Measurements from ENCODE around the gene ARL15. TPM values are rescaled to one million over a fixed set of nuclear protein-coding genes. Genes with fewer than 3 reads are reported as not detected.

The ARL15 gene
- total RNA-seq, 2 experiments from 2014 or later = 5.7 to 6.3 TPM

DNA sequence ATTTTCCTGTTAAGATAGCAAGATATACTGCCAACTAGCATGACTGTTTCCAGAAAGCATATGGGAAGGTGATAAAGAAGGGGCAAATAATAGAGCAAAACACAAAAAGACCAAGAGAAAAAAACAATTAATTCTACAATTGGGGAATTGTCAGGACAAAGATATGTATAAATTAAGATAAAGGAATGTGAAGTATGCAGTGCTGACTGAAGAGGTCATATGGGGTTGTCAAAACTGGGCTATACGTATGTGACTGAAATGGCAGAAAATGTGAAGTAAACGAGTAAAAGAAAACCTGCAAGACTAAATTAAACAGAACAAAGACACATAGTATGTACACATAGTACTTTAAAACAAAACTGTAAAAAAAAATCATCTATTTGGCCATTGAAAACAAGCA, 222.3 kb downstream of the ARL15 start:
- intact Hi-C loops (cut with micrococcal nuclease) = no loop called here
- no peak for DNase-seq
- Mint-ChIP-seq H3K4me3 (no peak overlapping the region), H3K27ac (no peak overlapping the region), H3K4me1 (ENCODE audit: low read depth) (no peaks in the 10 kb centered on the region), H3K9me3 (no peaks in the 10 kb centered on the region), H3K27me3 (no peaks in the 10 kb centered on the region), H3K36me3 (ENCODE audit: low read depth) (peaks cover 2% of the 10 kb centered on the region)
- ATAC-seq = no peak
- POLR2A ChIA-PET = no interaction called here
- TF ChIP-seq, protein P1, sequence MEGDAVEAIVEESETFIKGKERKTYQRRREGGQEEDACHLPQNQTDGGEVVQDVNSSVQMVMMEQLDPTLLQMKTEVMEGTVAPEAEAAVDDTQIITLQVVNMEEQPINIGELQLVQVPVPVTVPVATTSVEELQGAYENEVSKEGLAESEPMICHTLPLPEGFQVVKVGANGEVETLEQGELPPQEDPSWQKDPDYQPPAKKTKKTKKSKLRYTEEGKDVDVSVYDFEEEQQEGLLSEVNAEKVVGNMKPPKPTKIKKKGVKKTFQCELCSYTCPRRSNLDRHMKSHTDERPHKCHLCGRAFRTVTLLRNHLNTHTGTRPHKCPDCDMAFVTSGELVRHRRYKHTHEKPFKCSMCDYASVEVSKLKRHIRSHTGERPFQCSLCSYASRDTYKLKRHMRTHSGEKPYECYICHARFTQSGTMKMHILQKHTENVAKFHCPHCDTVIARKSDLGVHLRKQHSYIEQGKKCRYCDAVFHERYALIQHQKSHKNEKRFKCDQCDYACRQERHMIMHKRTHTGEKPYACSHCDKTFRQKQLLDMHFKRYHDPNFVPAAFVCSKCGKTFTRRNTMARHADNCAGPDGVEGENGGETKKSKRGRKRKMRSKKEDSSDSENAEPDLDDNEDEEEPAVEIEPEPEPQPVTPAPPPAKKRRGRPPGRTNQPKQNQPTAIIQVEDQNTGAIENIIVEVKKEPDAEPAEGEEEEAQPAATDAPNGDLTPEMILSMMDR (IDR thresholded peaks at IDR 0.05) = no peak
- CTCF ChIA-PET = no interaction called here

DNA sequence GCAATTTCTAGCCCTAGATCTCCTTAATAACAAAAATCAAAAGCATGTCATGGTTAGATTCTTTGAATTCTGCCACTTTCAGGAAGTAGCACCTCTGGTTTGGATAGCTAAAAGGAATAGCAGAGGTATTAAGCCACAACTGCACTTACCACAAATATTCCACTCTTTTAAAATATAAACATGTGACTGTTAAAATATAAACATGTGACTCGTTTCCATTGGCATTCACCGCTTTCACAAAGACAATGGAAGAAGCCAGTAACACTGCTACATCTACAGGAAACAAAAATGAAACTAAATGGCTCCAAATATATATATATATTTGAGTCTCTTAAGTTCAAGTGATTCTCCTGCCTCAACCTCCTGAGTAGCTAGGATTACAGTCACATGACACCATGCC, 222.9 kb downstream of the ARL15 start:
- Mint-ChIP-seq H3K4me1 (ENCODE audit: low read depth) (no peaks in the 10 kb centered on the region), H3K27ac (no peak overlapping the region), H3K36me3 (ENCODE audit: low read depth) (peaks cover 4% of the 10 kb centered on the region), H3K27me3 (no peaks in the 10 kb centered on the region), H3K9me3 (no peaks in the 10 kb centered on the region), H3K4me3 (no peak overlapping the region)
- CTCF ChIA-PET = interaction anchor here (0.7 kb wide), 1 partner anchor 14 kb away, joined by 3 read pairs; no protein-coding TSS in a partner anchor
- POLR2A ChIA-PET = no interaction called here
- DNase-seq (no peak), ATAC-seq (no peak)
- intact Hi-C loops (cut with micrococcal nuclease) = no loop called here
- TF ChIP-seq, protein P1 (IDR thresholded peaks at IDR 0.05) = no peak

DNA sequence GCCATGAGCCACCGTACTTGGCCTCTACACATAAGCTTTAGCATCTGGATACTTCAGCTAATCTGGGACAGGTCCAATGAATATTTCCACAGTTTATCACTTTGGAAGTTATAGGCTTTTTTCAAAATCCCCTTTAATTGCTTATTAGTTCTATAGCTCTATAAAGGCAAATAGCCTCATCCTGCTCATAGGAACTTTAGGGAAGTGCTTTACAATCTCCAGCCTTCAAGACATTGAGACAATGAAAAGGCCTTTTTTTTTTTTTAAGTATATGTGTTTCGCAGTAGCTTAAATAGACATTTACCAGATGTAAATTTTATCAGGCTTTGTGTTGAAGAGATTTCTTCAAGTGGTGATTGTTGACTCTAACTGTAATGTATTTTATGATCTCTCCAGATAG, 224.2 kb downstream of the ARL15 start:
- Mint-ChIP-seq H3K4me3 (no peak overlapping the region), H3K36me3 (ENCODE audit: low read depth) (peaks cover 10% of the 10 kb centered on the region), H3K27ac (no peak overlapping the region), H3K27me3 (no peaks in the 10 kb centered on the region), H3K9me3 (peaks cover 3% of the 10 kb centered on the region), H3K4me1 (ENCODE audit: low read depth) (no peaks in the 10 kb centered on the region)
- no peak for ATAC-seq
- ChIA-PET POLR2A (no interaction called here), CTCF (interaction anchor here (1.2 kb wide), 1 partner anchor 12 kb away, joined by 3 read pairs; no protein-coding TSS in a partner anchor)
- TF ChIP-seq, protein P1 (IDR thresholded peaks at IDR 0.05) = no peak
- intact Hi-C loops (cut with micrococcal nuclease) = no loop called here
- DNase-seq = no peak

DNA sequence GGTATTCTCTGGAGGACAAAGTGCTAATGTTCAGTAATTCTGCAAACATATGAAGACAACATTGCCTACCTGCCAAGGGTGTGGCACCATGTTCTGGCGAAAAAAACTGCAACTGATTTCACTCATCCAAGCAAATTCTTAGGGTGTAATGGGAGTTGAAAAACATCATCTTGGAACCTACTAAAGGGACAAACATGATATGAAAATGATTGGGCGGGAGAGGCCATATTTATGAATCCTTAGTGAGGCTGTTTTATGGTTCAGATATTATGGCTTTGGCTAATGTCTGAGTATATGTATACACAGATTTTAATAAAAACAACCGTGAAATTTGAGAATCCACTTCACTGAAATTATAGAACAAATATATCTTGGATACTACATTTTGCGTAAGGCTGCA, 225.7 kb downstream of the ARL15 start:
- POLR2A ChIA-PET = no interaction called here
- ATAC-seq (no peak), DNase-seq (no peak)
- Mint-ChIP-seq H3K27me3 (no peaks in the 10 kb centered on the region), H3K9me3 (peaks cover 3% of the 10 kb centered on the region), H3K27ac (no peak overlapping the region), H3K4me3 (no peak overlapping the region), H3K4me1 (ENCODE audit: low read depth) (no peaks in the 10 kb centered on the region), H3K36me3 (ENCODE audit: low read depth) (peaks cover 10% of the 10 kb centered on the region)
- CTCF ChIA-PET = no interaction called here
- intact Hi-C loops (cut with micrococcal nuclease) = no loop called here
- TF ChIP-seq, protein P1 (IDR thresholded peaks at IDR 0.05) = no peak

DNA sequence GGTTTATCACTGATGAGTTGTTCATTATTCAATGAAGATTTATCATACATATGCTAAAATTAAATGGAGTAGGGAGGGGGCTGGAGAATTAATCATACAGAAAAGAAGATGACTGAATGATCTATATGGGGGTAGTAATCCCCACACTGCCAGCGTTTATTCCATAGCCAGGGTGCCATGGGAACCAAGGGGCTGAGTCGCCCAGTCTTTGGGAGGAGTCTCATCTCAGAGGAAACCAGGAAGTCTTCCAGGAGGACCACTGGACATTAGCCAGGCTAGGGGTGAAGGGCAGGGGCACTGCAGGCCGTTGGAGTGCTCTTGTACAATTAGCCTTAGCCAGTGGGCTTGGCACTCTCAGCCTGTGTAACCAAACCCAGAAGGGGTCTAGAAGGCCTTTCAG, 226.5 kb downstream of the ARL15 start:
- DNase-seq = no peak
- Mint-ChIP-seq H3K27ac (no peak overlapping the region), H3K9me3 (peaks cover 3% of the 10 kb centered on the region), H3K4me3 (no peak overlapping the region), H3K27me3 (no peaks in the 10 kb centered on the region), H3K36me3 (ENCODE audit: low read depth) (peaks cover 10% of the 10 kb centered on the region), H3K4me1 (ENCODE audit: low read depth) (no peaks in the 10 kb centered on the region)
- CTCF ChIA-PET = no interaction called here
- no peak for ATAC-seq
- POLR2A ChIA-PET = interaction anchor here (0.6 kb wide), 1 partner anchor 26 kb away, joined by 3 read pairs; no protein-coding TSS in a partner anchor
- TF ChIP-seq, protein P1 (IDR thresholded peaks at IDR 0.05) = no peak
- intact Hi-C loops (cut with micrococcal nuclease) = no loop called here

Data from activated CD8-positive, alpha-beta T cell treated with anti-CD3 and anti-CD28 coated beads for 36 hours (primary cell).